ENCODE measurements around the gene TSPAN9.

Gene TSPAN9, protein sequence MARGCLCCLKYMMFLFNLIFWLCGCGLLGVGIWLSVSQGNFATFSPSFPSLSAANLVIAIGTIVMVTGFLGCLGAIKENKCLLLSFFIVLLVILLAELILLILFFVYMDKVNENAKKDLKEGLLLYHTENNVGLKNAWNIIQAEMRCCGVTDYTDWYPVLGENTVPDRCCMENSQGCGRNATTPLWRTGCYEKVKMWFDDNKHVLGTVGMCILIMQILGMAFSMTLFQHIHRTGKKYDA

DNA sequence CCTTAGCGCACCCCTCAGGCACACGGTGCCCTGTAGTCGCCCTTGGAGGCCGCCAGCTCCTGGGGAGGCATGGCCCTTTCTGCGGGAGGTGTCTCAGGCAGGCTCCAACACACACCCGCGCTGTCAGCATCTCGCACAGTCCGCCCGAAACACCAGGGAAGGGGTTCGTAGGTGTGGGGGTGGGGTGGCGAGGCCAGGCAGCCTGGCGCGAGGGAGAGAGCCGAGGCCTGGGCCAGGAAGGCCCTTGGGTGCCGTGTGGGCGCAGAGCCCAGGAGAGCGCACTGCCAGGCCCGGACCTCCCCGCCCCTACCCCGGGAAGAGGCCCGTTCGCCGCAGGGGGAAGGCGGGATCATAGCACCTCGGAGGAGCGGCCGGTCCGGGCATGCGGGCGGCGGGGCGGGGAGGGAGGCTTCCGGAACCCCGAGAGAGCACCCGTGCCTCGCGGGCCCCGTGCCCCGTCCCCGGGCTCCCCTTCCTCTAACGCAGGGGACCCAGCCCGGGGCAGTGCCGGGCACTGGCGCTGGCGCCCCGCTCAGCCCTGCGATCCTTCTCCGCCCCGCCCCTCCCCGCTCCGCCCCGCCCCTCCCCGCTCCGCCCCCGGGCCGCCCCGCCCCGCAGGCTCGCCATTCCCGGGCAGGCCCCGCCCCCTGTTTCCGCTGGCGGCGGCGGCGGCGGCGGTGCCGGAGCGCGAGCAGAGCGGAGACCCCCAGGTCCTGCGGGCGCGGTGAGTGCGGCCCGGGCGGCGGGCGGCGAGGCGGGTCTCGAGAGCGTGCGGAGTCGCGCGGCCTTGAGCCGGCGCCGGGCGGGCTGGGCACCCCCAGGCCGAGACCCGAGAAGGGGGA lies at the start of gene TSPAN9:
TSS of gene TSPAN9 (plus strand) at position 650 of the 842 bp plus-strand sequence. CDS start 123,815 bp downstream, outside the sequence.
- peak; percentile 65 for DNase-seq (ENCODE audit: low read depth)

DNA sequence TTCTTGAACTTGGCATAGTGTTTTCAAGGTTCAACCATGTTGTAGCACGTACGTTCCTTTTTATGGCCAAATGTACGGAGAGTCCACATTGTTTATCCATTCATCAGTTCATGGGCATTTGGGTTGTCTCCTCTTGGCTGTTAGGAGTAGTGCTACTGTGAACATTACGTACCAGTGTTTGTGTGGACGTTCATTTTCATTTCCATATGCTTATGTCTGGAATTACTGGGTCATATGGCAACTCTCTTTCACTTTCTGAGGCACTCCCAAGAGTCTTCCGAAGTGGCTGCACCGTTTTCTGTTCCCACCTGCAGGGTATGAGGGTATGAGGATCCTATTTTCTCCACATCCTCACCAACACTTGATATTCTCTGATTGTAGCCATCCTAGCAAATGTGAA lies 49.1 kb upstream of the TSPAN9 start:
- no peak for DNase-seq (ENCODE audit: low read depth)

DNA sequence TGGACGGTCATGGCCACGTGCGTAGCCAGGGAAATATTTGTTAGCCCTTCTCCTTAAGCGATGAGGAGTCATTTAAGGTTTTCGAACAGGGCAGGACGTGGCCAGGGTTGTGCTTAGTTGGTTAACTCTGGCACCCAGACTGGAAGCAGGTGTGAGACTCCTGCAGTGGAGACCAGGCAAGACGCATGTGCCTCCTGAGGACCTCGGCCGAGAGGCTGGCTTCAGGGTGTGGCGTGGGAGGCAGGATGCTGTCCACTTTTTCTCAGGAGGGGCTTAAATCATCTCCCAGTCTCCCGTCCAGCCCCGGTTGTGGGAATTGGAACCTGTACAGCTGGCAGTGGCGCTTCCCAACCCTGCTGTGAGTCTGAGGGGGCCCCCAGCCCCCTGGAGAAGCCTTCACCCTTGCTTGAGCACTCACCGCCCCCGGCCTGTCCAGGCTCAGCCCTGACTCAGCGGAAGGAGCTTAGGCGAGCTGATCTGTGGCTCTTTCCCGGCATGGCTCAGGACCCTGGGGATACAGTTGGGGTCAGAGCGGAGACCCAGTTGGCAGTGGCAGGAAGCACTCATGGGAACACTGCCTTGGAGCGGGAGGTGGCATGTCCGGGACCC lies 46.3 kb upstream of the TSPAN9 start:
- no peak for DNase-seq (ENCODE audit: low read depth)

DNA sequence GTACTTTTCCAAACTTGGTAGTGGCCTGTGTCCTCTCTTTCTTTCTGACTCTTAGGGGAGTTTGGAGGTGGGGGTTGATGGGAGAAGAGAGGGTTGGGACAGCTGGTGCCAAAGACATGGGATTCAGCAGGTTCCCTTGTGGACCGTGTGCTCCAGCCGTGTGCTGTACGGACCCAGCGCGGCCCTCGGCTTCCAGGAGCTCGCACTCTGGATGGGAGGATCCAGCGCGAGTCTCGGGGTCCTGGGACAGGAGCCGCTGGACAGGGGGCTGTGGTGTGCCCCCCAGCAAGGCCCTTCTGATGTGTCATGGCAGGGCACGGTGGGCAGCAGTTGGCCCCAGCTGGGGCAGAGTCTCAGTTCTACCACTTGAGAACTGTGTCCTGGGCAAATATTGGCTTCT lies 45.0 kb upstream of the TSPAN9 start:
- DNase-seq (ENCODE audit: low read depth), result no peak

DNA sequence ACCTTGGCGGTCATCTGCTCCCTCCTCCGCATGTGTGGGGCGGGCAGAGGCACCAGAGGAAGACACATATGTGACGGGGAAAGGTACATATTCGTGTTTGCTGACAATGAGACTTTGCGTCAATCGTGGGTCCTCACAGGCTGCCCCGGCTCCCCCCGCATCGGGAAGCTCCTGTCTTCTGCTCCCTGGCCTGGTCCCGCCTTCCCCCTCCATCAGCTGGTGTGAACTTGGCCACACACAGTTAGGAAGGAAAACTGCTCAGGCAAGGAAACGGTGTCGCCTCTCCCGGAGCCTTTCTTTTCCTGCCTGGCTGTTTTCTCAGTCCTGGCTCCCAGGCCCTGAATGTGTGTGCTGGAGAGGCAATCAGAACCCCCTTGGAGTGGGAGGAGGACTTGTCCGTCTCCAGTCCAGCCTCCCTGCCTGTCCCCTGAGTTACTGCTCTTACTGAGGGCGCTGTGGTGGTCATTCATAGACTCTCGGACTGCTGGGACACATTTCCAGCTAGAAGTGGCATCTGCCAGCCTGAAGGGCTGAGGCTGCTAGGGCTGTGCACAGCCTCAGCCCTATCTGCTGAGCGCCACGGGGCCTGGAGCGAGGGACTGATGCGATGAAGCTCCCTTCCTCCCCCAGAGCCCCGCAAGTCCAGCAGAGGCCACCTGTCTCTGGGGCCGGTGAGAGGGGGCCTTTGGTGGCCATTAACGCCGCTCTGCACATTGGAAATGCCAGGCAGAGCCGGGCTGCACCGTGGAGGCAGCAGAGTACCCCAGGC lies 44.2 kb upstream of the TSPAN9 start:
- no peak for DNase-seq (ENCODE audit: low read depth)

DNA sequence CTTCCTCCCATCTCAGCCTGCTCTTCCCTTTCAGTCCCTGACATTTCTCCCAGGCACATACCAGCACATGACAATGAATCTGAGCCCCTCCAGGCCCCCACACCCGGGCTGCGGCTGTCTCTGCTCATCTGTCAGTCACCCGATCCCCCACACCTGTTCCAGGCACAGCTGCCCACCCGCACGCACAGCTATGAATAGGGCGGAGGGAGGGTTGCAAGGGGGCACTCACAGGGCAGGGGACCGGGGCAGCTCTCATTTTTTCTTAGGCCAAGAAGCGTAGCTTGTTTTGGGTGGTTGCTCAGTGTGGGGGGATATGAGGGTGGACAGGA lies 43.7 kb upstream of the TSPAN9 start:
- DNase-seq (ENCODE audit: low read depth), result no peak

DNA sequence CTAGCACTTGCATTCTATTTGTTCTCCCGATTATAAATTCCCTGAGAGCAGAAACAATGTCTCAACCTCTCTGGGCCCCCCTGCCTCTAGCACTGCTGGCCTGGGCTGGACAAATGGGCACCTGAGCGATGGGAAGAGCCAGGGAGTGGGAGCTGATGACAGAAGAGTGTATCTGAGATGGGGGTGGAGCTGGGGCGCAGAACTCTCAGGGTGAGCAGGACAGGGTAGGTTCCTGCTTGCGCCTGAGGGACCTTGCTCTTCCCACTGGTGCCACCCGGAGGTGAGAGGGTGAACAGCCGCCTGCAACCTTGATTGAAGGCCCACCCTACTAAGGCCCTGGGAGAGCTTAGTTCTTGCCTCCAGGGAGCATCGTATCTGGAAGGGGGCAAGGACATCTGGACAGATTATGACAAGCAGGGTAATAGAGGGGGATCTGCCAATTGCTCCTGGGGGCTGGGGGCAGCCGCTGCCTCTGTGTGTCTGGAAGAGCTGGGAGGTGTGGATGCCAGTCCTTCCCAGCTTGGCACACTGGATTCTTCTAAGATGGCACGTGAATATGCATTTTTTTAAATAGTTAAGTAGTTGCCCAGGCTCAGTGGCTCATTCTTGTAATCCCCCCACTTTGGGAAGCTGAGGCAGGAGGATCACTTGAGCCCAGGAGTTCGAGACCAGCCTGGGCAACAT lies 43.0 kb upstream of the TSPAN9 start:
- DNase-seq (ENCODE audit: low read depth), result no peak

DNA sequence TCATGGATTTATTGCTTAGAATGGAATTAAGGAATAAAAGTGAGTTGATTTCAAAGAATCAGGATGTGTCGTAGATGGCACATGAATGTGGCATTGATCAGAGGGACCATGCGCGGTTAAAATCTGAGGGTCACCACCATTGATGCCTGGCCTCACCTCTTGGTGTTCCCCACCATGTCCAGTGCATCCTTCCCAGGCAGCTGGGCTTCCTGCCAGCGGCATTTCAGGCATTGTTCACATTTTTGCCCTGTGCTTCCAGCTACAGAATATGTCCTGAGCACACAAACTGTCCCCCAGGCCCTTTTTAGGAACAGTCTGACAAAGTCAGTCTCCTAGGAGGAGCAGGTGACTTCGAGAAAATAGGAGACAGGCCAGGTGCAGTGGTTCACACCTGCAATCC lies 42.0 kb upstream of the TSPAN9 start:
- no peak for DNase-seq (ENCODE audit: low read depth)

DNA sequence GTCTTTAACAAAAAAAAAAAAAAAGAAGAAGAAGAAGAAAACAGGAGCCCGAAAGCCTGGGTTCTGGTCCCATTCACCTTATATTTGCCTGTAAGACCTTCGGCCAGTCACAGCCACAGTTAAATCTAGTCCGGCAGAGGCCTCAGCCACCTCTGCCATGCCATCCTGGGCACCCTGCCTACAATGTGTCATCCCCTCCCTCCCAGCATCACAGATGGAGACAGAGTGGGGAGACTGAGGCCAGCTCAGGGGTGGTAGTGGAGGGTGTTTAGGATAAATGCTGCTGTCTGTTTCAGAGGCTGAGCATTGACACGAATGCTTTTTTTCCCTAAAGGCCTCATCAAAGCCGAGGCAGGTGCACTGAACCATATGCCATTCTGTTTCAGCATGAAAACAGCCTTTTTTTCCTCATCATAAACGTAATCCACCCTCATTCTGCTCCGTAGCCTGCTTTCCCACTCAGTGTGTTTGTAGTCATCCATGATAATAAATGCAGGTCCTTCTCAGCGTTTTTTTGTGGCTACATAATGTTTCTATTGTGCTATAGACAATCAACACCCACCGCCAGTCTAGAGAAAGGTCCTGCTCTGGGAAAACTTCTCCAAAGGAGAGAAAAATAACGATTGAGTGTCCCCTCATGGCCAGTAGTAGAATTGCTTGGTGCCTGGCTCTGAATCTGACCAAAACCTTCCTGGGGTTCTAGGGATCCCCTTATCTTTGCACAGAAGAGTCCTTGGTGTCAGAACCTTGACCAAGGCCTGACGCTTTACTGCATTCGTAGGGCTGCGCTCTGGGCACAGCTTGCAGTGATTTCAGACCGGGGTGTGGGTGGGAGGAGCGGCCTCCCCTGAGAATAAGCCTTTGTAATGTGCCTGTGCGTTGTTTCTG lies 41.1 kb upstream of the TSPAN9 start:
- DNase-seq (ENCODE audit: low read depth), result no peak

DNA sequence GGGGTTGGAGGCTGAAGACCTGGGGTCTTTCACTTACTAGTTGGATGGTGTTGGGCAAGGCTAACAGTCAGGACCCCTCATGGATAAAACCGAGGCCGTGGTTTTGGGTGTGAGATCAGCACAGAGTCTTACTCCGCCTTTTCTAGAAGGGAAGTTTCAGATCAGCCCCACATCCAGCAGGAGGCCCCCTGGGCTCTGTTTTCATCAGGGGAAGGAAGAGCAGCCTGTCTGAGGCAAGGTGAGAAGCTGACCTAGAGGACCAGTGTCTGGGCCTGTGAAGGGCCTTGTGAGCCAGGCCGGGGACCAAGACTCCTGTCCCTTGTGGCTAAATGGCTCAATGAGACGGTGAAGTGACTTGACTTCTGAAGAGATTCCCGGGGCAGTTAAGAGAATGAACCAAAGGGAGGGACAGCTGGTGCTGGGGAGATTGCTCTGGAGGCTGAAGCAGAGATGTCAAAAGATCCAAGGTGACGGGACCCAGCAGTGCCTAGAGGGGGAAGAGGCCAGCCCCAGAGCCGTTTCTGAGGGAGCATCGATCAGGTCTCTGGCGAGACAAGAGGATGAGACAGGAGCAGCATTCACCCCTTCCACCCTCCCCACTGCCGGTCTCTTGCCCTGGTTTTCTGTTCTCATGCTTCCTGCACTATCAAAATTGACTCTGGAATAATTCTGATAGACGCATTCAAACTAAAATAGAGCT lies 40.1 kb upstream of the TSPAN9 start:
- DNase-seq (ENCODE audit: low read depth), result no peak

DNA sequence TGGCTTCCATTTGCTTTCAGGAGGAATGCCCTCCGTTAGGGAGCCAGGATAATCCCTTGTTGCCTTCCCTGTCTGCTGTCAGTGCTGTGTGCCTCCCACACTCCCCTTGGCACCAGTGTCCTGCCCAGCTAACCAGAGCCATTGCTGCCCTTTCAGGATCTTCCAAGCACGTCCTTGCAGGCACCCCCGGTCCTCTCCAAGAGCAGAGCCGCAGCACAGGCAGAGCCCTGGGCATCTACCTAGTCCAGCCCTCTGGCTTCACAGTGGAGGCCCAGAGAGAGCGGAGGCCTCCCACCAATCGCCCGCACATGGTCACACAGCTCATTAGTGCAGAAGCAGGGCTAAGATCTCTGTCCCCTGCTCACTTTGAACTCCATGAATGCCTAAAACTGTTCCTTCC lies 39.0 kb upstream of the TSPAN9 start:
- no peak for DNase-seq (ENCODE audit: low read depth)

DNA sequence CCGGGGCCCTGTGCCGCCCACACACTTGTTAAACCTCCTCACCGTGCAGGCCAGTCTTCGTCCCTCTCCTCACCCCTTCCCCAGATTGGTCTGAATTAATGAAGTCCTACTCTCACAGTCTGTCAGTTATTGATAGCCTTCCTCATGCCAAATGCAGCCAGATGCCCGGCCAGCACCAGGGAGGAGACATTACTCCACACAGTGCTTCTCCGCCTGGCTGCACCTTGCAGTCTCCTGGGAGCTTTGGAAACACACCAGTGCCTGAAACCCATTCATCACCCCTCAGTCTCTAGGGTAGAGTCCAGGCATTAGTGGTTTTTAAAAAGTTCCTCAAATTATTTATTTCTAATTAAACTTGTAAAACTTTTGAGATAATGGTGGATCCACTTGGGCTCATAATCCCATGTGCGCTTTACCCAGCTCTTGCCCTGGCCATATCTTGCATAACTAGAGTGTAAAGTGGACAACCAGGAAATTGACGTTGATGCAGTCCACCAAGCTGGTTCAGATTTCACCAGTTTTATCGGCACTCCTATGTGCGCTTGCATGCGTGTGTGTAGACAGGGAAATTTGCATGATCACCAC lies 38.2 kb upstream of the TSPAN9 start:
- DNase-seq (ENCODE audit: low read depth), result no peak

DNA sequence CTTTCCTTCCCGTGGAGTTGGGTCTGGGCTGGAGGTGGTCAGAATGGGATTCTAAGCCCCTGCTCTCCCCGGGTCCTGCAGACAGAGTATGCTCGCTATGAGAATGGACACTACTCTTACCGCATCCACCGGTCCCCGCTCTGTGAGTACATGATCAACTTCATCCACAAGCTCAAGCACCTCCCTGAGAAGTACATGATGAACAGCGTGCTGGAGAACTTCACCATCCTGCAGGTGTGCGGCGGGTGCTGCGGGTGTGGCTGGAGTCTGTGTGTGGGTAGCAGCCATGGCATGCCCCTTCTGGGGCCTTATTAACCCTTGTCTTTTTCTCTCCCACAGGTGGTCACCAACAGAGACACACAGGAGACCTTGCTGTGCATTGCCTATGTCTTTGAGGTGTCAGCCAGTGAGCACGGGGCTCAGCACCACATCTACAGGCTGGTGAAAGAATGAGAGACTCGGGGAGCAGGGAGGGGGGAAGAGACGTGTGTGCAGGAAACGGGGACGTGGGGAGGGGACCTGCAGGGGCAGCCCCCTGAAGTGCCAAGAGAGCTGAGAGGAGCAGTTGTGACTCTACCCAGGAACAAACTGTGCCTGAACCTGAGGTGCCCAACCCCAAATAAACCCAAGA lies 37.0 kb upstream of the TSPAN9 start:
- no peak for DNase-seq (ENCODE audit: low read depth)

DNA sequence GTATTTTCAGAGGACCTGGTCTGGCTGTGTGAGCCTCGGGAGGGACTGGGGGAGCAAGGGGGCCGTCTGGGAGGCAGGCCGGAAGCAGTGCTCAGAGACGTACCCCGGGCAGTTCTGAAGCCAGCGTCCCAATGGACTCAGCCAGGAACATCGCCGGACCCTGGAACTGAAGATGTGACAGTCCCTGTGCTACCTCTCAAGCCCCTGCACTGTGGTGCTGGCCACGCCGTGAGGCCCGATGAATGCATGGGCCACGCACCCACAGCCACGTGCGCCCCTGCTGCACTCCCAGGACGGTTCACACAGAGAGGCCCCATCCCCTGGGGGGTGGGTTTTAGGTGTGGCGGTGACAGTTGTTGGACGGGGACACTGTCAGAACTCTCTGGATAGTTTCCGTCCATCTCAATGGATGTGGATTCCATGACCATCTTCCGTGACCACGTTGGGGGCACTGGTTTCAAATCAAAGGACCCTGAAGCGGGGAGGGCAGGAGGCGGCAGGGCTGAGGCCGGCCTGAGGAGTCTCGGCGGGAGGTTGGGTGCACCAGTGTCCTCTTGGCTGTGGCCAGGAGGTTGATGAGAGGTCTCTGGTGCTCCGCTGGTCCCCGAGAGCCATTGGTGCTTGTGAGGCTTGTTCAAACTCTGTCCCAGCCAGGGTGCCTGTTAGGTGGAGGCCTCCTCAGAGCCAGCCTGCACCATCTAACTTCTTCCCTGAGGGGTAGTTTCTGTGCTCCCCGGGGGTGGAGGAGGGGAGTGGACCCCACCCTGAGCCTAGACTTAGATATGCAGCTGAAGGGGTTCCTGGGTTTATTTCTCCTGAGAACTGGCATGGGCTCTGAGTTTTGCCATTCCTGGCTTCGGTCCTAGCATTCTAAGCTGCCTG lies 36.3 kb upstream of the TSPAN9 start:
- no peak for DNase-seq (ENCODE audit: low read depth)

DNA sequence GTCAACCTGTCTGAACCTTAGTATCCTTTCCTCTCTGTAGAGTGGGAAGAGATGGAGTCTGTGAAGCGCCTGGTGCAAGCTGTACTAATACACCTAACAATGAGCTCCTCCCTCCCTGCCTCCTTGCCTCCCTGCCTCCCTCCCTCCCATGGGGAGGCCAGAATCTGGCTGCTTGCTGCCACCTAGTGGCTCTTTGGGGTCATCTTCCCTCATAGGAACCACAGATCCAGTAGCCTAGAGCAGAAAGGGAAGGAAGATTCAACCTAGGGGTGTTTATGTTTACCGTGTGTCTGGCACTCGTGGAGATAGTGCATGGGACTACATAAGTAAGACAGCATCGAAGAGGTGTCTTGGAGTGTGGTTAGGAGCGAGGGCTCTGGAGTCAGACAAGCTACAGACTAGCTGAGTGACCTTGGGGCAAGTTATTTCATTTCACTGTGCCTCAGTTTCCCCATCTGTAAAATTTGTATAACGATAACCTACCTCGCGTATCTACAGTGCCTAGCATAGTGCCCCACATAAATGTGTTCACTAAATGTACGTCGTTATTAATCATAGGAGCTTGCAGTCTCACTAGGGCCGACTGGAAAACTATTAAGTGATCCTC lies 35.5 kb upstream of the TSPAN9 start:
- peak; percentile 18 for DNase-seq (ENCODE audit: low read depth)

DNA sequence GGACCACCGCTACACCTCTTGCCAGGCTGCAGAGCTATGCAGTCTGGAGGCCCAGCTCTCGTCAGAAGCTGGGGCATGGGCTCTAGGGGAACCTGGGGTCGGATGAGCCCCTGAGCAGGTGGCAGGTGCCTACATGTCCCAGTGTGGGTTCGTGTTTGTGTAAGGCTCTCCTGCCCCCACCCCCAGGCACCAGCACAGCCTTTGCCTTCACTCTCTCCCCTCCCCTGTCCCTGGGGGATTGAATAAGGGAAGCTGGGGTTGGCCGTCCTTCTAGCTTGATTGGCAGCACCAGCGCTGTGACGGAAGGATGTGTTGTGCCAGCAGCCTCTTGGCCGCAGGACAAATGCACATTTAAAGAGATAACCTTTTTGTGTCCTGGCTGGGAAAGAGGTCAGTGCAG lies 34.8 kb upstream of the TSPAN9 start:
- no peak for DNase-seq (ENCODE audit: low read depth)

DNA sequence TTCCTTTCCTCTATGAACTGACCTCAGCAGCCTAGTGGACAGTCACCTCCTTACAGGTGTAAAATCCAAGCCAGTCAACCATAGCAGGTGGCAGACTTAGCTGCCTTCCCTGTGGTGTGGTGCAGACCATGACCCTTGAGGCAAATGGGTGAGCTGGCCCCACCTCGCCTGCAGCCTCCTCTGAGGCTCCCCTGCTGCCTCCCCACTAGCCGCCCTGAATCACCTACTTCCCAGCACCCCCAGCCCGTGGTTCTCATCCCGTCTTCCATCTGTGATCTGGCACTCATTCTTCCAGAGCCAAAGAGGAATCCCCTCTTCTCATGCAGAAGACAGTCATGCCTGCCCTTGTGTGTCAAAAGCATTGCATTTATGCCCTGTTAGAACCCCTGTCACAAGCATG lies 34.4 kb upstream of the TSPAN9 start:
- no peak for DNase-seq (ENCODE audit: low read depth)

DNA sequence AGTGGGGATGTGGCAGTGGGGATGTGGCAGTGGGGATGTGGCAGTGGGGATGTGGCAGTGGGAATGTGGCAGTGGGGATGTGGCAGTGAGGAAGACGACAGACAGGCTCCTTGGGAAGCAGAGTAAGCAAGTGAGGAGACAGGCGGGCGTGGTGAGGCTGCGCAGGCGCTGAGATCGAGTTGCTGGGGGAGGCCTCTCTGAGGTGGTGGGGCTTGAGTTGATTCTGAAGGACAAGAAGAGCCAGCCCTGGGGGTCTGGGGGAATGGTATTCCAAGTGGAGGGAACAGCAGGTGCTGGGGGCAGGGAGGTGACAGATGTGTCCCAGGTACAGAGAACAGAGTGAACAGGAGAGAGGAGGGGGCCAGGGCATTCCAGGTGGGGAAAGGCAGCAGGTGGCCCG lies 33.8 kb upstream of the TSPAN9 start:
- no peak for DNase-seq (ENCODE audit: low read depth)

Measured in activated T-cell treated with anti-CD3 and anti-CD28 coated beads for 1 hour (primary cell).